Body of pancreas (tissue), 4 donors: ENCODE measurements around the gene TPMT. TPM values are rescaled to one million over a fixed set of nuclear protein-coding genes. Genes with fewer than 3 reads are reported as not detected.

Experiments
- ATAC-seq: fragments of 150-250 bp; one replicate; pipeline ENCODE4 v1.9.1; 2016
- DNase-seq, 4 donors: peaks; one replicate each; pipeline ENCODE4 v3.0.0-alpha.2; 2019
- H3K27ac ChIP-seq, 4 donors: fragments of 200-600 bp; sonication (generic); 1 replicate in 3 of 4; 2 replicates in 1 of 4; pipeline versions ENCODE4 v1.5.1 to v1.6.1; 2016 to 2019; ENCODE audit warnings: mild to moderate bottlenecking in 1 of 4, mixed read lengths in 1 of 4, moderate library complexity in 1 of 4
- H3K27me3 ChIP-seq, 2 donors: fragments of 200-600 bp; sonication (generic); one replicate each; pipeline ENCODE4 v1.6.0; 2016; ENCODE audit warnings: mild to moderate bottlenecking in 1 of 2
- H3K36me3 ChIP-seq, 2 donors: fragments of 200-600 bp; sonication (generic); replicated peaks in 1 of 2; 2 replicates each; pipeline ENCODE4 v1.5.1; 2016; ENCODE audit warnings: low read depth in 2 of 2; ENCODE audit not compliant: insufficient read depth in 1 of 2
- H3K4me1 ChIP-seq: fragments of 200-600 bp; sonication (generic); one replicate; pipeline ENCODE4 v1.6.0; 2016
- H3K4me3 ChIP-seq, 2 donors: fragments of 200-600 bp; sonication (generic); 1 replicate in 1 of 2; 2 replicates in 1 of 2; pipeline ENCODE4 v1.5.1; 2016 to 2019
- H3K9me3 ChIP-seq, 3 donors: fragments of 200-600 bp; sonication (generic); 1 replicate in 2 of 3; 2 replicates in 1 of 3; pipeline ENCODE4 v1.5.1; 2016
- POLR2A ChIP-seq, 3 donors: fragments of 450-650 bp; IDR thresholded peaks; one replicate each; pipeline ENCODE4 v1.6.1; 2016; ENCODE audit warnings: antibody characterized with exemption in 3 of 3, mild to moderate bottlenecking in 2 of 3
- WGBS, 2 donors: methylation state at CpG; one replicate each; pipeline ENCODE4 v1.1.5; 2017; 5-methylcytosine and 5-hydroxymethylcytosine counted together
- intact Hi-C: fragments of 100-400 bp; cut with DNase I; formaldehyde crosslinking; loops from one replicate; pipeline ENCODE4 v1.15.1; 2023
- total RNA-seq, 2 donors: library from RNA; depleted of rRNA; stranded (reverse); fragments of >200 nt; gene quantifications; one replicate each; pipeline ENCODE4 v1.1.0, GENCODE V29; 2016
- TF ChIP-seq, protein P1 (sequence below), 7 experiments: fragments of 450-650 bp in 4 of 7; fragments of 200-600 bp in 3 of 7; sonication (generic) in 3 of 7; IDR thresholded peaks; one replicate each; pipeline ENCODE4 v1.5.1; 2016 to 2019; ENCODE audit warnings: antibody characterized with exemption in 7 of 7

TPMT gene
- total RNA-seq, 2 donors from 2014 or later, result 4.6 to 8.0 TPM

- intact Hi-C loops, result no loop called here
- Histone ChIP-seq H3K4me1 (no peaks in the 10 kb centered on the region), H3K27ac (no peak overlapping the region), H3K36me3 (peaks cover 10 to 23% of the 10 kb centered on the region in 2 donors), H3K27me3 (no peaks in the 10 kb centered on the region), H3K4me3 (no peak overlapping the region), H3K9me3 (no peaks in the 10 kb centered on the region)
- TF ChIP-seq POLR2A (IDR thresholded peaks at IDR 0.05), result no peak
- TF ChIP-seq, protein P1, sequence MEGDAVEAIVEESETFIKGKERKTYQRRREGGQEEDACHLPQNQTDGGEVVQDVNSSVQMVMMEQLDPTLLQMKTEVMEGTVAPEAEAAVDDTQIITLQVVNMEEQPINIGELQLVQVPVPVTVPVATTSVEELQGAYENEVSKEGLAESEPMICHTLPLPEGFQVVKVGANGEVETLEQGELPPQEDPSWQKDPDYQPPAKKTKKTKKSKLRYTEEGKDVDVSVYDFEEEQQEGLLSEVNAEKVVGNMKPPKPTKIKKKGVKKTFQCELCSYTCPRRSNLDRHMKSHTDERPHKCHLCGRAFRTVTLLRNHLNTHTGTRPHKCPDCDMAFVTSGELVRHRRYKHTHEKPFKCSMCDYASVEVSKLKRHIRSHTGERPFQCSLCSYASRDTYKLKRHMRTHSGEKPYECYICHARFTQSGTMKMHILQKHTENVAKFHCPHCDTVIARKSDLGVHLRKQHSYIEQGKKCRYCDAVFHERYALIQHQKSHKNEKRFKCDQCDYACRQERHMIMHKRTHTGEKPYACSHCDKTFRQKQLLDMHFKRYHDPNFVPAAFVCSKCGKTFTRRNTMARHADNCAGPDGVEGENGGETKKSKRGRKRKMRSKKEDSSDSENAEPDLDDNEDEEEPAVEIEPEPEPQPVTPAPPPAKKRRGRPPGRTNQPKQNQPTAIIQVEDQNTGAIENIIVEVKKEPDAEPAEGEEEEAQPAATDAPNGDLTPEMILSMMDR (IDR thresholded peaks at IDR 0.05), result no peak
- DNase-seq (no peak), ATAC-seq (no peak)
- WGBS, 2 donors, result 97% methylated on average over 3 of the region's 3 CpGs
Observed at GRCh38 chr6:18168264-18168663, 13.4 kb upstream of the TPMT start.

DNA sequence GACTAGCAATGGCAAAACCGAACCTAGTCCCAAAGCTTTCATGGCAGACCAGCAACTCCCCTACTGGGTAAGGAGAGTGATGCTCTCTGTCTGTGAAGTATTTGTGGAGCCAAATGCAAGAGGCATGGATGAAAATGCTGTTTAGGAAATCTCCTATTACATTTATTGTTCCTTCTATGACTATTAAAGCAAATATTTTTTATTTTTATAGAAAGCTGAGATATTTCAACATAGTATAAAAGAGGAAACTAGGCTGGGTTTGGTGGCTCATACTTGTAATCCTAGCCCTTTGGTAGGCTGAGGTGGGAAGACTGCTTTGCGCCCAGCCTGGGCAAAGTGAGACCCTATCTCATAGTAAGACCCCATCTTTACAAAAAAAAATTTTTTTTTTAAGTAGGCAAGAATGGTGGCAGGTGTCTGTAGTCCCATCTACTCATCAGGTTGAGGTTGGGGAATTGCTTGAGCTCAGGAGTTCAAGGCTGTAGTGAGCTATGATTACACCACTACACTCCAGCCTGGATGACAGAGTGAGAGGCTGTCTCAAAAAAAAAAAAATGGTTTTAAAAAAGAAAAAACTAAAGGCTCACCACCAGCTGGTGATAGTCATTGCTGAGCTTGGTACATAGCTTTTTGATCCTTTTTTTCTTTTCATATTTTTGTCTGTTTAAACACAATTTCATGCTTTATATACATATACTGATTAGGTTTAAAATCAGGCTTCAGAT lies 11.6 kb upstream of the TPMT start:
- 91 to 93% methylated on average over 2 of the region's 2 CpGs for WGBS, 2 donors

GRCh38 chr6:18165751-18166150 lies 10.9 kb upstream of the TPMT start:
- Histone ChIP-seq H3K4me1 (no peaks in the 10 kb centered on the region), H3K36me3 (peaks cover 10 to 29% of the 10 kb centered on the region in 2 donors), H3K4me3 (no peak overlapping the region), H3K9me3 (no peaks in the 10 kb centered on the region), H3K27ac (no peak overlapping the region), H3K27me3 (no peaks in the 10 kb centered on the region)
- DNase-seq, result no peak
- intact Hi-C loops, result no loop called here
- ATAC-seq, result no peak
- WGBS, 2 donors, result 87 to 91% methylated on average over 4 of the region's 4 CpGs
- TF ChIP-seq, protein P1 (IDR thresholded peaks at IDR 0.05), result no peak
- no peak for TF ChIP-seq POLR2A (IDR thresholded peaks at IDR 0.05)

More for the DNA sequence above, 11.6 kb upstream of the TPMT start:
- TF ChIP-seq, protein P1 (IDR thresholded peaks at IDR 0.05), result no peak
- no peak for TF ChIP-seq POLR2A (IDR thresholded peaks at IDR 0.05)
- H3K4me1 ChIP-seq, result no peaks in the 10 kb centered on the region
- no peak overlapping the region for H3K27ac ChIP-seq
- intact Hi-C loops, result no loop called here
- H3K9me3 ChIP-seq, result no peaks in the 10 kb centered on the region
- no peak for DNase-seq
- H3K27me3 ChIP-seq, result no peaks in the 10 kb centered on the region
- no peak overlapping the region for H3K4me3 ChIP-seq
- peaks cover 10 to 26% of the 10 kb centered on the region in 2 donors for H3K36me3 ChIP-seq
- no peak for ATAC-seq

- intact Hi-C loops, result no loop called here
- TF ChIP-seq, protein P1 (IDR thresholded peaks at IDR 0.05), result no peak
- TF ChIP-seq POLR2A (IDR thresholded peaks at IDR 0.05), result no peak
- H3K27ac ChIP-seq, result no peak overlapping the region
- H3K27me3 ChIP-seq, result no peaks in the 10 kb centered on the region
- no peak for ATAC-seq
- 79% methylated on average over 2 of the region's 2 CpGs for WGBS, 2 donors
- no peaks in the 10 kb centered on the region for H3K9me3 ChIP-seq
- no peaks in the 10 kb centered on the region for H3K4me1 ChIP-seq
- H3K36me3 ChIP-seq, result peaks cover under 1 to 20% of the 10 kb centered on the region in 2 donors
- DNase-seq, result no peak
- H3K4me3 ChIP-seq, result no peak overlapping the region
Observed at GRCh38 chr6:18162401-18162800, 7.5 kb upstream of the TPMT start.

- Histone ChIP-seq H3K27ac (no peak overlapping the region), H3K4me1 (peaks cover 3% of the 10 kb centered on the region), H3K9me3 (no peaks in the 10 kb centered on the region), H3K36me3 (peaks cover 0 to 20% of the 10 kb centered on the region in 2 donors), H3K27me3 (no peaks in the 10 kb centered on the region), H3K4me3 (no peak overlapping the region)
- TF ChIP-seq, protein P1 (IDR thresholded peaks at IDR 0.05), result no peak
- no peak for TF ChIP-seq POLR2A (IDR thresholded peaks at IDR 0.05)
- intact Hi-C loops, result no loop called here
- DNase-seq, result no peak
- ATAC-seq, result no peak
- 72 to 82% methylated on average over 2 of the region's 2 CpGs for WGBS, 2 donors
Observed at GRCh38 chr6:18161431-18161830, 6.6 kb upstream of the TPMT start.
